GM18499 (cell line): ENCODE measurements around the gene LTC4S.
"Not testable (repeated sequence)": the region's sequence is repeated elsewhere in the genome, so short reads cannot be mapped to it uniquely, and the experiment has no call there.

Experiments
- ATAC-seq: cut with Tn5 transposase; IDR thresholded peaks from one replicate; pipeline ENCODE4 v1.9.1; 2021; ENCODE audit warnings: moderate number of reproducible peaks; ENCODE audit not compliant: insufficient read depth, unreplicated experiment

The LTC4S gene

DNA sequence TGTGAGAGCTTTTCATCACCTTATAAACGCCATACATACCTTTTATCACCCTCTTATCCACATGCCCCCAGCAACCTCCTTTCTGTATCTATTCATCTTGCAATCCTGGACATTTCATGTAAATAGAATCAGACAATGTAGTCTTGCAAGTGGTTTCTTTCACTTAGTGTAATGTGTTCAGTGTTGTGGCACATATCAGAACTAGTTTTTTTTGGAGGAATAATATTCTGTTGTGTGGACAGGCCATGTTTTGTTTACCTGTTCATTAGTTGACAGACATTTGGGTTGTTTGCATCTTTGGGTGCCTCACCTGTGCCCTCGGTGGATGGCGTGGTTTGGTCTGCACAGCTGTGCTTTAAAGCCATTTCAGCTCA is 28.3 kb downstream of the LTC4S start:
- no peak for ATAC-seq

DNA sequence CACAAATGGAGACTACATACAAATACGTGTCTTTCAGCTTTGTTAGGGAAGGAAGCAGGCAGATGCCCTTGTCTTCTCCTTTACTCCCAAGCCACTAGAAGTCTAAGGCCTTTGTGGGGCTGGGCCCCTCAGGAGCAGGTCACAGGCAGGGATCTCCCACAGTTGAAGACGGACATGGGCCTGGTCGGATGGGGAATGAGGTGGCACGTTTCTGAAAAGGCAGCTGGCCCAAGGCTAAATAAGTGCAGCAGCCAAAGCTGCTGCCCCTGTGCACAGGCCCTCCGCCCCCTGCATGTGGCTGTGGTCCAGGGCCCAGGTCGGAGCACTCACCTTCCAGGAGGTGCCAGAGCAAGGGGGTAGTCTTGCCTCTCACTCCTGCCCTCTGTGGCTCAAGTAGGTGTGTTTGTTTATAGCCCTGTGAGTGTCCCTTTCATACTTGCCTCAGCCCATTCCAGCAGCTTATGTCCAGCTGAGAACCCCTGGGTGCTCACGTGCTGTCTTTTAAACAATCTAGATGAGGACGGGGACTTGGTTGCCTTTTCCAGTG is 28.7 kb downstream of the LTC4S start:
- ATAC-seq, result no peak

DNA sequence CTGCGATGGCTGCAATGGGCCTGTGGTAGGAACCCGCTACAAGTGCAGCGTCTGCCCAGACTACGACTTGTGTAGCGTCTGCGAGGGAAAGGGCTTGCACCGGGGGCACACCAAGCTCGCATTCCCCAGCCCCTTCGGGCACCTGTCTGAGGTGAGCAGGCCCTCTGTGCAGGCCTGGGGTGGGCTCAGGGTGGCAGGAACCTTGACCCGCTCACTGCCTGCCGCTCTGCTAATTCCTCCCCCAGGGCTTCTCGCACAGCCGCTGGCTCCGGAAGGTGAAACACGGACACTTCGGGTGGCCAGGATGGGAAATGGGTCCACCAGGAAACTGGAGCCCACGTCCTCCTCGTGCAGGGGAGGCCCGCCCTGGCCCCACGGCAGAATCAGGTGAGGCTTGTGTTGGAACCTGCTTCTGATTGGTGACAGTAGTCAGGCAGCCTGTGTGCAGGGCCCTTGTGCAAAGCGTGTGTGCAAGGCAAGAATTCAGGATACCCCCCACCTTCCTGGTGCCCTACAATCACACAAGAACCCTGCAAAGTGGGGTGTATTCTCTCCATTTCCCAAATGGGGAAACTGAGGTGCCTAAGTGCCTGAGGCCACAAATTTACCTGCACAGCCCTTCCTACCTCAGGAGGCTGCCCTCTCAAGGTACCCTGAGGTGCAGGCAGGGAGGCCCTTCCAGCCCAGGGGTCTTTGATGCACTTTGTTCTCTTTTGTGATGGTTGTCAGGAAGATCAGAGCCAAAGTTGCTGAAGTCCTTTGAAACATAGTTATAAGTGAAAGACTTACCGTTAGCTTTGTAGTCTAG is 30.4 kb downstream of the LTC4S start:
- ATAC-seq, result no peak

DNA sequence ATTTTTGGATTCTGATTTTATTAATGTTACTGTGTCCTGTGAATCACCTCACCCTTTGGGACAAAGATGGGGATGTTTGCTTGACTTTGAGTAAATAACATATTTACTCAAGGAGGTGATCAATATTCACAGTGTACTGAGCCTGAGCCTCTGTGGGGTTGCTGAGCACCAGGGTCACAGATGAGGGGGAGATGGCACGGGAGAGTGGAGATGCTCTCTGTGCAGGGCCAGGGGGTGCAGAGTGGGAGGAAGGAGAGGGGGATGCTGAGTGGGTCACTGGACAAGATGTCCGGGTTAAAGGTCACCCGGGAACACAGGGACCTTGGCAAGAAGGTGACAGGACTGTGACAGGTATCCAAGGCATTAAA is 30.9 kb downstream of the LTC4S start:
- ATAC-seq, result no peak

DNA sequence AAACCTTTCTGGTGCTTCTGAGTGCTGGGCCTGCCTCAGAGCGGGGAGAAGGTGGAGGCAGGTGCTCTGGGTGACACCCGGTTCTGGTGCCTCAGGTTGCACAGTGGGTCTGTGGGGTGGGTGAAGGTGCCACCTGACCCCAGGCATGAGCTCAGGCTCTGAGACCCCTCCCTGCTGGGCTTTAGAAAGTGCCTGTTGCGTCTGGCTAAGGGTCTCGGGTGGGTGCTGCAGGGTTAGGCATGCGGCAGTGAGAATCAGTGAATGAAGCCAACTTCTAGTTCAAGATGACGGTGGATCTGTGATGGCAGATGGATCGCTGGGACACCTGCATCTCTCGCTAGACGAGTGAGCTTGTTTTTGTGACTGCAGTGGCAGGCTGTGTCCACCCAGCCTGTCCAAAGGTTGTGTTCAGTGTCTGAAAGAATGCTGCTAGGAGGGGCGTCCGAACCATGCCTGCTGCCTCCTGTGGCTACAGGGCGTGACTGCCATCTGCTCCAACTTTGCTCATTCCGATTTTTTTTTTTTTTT is 31.9 kb downstream of the LTC4S start:
- no peak for ATAC-seq

DNA sequence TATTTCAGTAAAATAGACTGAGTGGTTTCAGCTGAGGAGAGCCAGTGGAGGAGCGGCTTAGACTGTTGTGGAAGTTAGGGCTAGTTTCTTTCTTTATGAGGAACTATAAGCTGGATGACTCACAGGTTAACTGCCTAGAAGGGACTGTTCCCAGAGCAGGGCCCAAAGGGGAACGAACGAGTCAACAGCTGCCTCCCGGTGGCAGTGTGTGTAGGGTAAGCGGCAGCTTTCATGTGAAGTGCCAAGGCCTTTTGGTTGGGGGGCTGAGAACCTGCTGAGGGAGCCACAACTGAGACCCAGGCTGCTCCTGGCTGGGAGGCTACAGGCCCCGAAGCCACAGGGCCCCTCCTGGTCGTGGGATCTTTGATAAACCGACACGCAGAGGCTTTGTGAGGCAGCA is 33.9 kb downstream of the LTC4S start:
- ATAC-seq, result no peak

DNA sequence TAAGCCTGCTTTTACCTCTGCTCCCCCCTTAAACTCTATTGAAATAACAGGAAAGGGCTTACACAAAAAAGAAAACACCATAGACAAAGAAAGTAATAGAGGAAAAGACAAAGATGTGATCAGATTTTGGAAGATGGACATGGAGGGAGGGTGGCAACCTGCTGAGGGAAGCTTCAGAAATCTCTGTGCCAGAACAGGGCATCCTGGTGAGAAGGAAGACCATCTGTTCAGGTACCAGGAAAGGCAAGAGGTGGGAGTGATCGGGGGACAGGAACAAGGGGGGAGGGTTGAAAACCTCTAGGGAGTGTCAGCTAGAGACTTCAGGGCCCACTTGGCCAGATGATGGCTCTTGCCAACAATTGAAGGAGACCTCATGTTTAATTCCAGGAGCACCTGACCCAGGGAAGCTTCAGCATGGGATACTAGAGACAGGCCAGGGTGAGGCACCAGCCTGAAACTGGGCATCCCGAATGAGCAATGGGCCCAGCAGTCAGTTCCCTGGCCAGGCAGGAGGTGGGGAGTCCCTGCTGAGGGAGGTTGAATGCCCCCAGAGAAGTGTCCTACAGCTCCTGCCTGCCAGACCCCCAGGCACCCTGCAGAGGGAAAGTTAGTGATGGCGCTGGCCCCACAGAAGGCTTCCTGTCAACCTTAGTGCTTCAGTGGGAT is 35.1 kb downstream of the LTC4S start:
- no peak for ATAC-seq

DNA sequence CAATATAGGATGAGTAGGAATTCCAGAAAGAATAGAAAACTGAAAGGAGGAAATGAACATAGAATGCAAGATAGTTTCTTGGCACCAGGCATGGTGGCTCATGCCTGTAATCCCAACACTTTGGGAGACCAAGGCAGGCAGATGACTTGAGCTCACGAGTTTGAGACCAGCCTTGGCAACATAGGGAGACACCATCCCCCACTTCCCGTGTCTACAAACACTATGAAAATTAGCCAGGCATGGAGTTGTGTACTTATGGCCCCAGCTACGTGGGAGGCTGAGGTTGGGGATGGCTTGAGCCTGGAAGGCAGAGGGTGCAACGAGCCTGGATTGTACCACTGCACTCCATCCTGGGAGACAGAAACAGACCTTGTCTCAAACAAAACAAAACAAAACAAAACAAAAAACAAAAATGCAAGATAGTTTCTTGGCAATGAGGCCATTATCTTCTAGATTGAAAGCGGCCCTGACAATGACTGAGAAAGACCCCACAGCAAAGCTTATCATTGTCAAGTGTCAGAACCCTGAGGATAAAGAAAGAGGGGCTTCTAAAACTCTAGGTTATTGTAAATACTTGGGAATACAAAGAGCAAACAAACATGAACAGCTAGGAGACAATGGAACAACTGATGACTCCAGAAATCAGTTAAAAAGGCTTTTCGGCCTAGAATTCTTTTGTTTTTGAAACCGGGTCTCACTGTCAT is 36.1 kb downstream of the LTC4S start:
- no peak for ATAC-seq

DNA sequence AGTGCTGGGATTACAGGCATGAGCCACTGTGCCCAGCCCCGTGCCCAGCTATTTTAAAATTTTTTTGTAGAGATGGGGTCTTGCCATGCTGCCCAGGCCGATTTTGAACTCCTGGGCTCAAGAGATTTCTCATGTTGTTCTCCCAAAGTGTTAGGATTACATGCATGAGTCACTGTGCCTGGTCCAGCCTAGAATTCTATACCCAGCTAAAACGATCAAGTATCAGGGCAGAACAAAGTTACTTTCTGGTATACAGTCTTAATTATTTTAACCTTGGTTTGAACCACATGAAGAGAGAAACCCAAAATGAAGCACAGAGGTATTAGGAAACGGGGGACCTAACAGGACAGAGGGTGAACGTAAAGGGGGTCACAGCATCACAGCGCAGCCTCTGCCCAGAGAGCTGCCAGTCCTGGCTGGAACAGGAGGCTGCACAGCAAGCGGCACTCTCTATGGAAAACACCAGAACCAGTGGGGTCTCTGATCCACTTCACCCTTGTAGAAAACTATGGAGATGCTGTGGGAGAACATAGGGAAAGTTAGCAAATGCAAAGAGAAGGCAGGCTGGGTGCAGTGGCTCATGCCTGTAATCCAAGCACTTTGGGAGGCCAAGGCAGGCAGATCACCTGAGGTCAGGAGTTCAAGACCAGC is 37.2 kb downstream of the LTC4S start:
- ATAC-seq, result no peak

DNA sequence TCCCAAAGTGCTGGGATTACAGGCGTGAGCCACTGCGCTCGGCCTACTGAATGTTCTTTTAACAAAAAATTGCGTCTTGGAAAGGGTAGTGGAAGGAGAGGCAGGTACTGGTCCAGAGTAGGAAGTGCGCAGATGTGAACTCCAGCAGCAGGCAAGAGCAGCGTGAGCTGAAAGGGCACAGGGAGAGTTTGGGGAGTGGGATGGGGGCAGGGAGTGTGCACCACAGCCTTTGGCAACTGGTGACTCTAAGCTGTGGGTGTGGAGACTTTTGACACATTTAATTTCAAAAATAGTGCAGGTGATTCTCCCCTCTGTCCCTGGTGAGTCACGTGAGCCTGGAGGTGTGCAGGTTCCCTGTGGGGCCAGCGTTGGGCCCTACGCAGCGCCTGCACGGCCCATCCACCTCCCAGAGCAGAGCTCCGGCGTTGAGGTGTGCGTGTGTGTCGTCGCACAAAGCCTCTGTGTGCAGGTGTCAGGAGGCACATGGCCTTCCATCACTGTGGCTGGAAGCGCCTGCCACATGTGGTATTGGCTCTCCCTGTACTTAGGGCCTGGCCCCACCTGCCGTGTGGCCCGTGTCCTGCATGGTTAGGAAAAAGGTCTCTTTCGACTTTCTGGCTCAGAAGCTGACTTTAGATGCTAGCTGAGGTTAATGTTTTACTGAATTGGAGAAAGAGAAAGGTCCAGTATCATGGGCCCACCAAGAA is 38.4 kb downstream of the LTC4S start:
- no peak for ATAC-seq

DNA sequence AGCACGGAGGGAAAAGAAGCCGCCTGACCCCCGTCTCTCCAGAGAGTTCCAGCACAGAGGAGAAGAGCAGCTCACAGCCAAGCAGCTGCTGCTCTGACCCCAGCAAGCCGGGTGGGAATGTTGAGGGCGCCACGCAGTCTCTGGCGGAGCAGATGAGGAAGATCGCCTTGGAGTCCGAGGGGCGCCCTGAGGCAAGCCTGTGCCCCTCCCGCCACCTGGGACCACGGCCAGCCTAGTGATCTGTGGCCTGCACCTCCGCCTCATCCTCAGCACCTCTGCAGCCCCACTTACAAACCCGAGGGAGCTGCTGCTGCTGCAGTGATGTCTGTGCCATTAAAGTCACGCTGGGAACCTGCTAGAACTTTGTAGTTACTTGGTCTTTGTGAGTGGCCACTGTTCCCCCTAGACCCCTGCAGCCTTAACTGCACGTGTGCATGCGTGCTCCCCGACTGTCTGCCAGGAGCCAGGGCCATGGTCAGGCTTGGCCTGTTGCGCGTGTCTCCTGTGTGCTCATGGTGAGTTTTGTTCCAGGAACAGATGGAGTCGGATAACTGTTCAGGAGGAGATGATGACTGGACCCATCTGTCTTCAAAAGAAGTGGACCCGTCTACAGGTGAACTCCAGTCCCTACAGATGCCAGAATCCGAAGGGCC is 39.4 kb downstream of the LTC4S start:
- ATAC-seq, result no peak

DNA sequence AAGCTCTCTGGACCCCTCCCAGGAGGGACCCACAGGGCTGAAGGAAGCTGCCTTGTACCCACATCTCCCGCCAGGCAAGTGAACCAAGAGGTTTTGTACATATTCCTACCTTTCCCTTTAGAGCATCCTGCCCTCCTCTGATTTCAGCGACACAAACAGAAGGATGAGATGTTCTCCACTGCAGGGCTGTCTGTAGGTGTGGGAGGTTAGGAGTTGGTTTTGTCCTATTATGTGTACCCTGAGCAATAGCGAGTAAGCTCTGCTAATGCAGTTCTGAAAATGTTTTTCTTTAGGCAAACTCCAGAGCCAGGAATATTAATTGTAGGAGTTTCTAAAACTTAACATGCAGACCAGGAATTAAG is 39.9 kb downstream of the LTC4S start:
- no peak for ATAC-seq

DNA sequence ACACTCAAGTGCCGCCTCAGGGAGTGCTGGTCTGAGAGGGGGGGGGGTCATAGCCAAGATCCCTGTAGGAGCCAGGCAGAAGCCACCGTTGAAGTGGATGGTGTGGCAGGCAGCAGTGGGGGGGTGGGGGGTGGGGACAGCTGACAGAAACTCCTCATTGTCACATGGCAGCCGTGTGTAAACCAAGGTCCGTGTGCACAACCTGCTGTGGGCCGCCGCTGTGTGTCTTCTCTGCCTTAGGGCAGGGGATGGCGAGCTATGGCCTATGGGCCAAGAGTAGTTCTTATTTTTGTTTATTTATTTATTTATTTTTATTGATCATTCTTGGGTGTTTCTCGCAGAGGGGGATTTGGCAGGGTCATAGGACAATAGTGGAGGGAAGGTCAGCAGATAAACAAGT is 40.3 kb downstream of the LTC4S start:
- no peak for ATAC-seq

DNA sequence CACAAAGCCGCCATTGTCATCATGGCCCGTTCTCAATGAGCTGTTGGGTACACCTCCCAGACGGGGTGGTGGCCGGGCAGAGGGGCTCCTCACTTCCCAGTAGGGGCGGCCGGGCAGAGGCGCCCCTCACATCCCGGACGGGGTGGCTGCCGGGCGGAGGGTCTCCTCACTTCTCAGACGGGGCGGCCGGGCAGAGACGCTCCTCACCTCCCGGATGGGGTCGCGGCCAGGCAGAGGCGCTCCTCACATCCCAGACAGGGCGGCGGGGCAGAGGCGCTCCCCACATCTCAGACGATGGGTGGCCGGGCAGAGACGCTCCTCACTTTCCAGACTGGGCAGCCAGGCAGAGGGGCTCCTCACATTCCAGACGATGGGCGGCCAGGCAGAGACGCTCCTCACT is 41.1 kb downstream of the LTC4S start:
- not testable (repeated sequence) for ATAC-seq

DNA sequence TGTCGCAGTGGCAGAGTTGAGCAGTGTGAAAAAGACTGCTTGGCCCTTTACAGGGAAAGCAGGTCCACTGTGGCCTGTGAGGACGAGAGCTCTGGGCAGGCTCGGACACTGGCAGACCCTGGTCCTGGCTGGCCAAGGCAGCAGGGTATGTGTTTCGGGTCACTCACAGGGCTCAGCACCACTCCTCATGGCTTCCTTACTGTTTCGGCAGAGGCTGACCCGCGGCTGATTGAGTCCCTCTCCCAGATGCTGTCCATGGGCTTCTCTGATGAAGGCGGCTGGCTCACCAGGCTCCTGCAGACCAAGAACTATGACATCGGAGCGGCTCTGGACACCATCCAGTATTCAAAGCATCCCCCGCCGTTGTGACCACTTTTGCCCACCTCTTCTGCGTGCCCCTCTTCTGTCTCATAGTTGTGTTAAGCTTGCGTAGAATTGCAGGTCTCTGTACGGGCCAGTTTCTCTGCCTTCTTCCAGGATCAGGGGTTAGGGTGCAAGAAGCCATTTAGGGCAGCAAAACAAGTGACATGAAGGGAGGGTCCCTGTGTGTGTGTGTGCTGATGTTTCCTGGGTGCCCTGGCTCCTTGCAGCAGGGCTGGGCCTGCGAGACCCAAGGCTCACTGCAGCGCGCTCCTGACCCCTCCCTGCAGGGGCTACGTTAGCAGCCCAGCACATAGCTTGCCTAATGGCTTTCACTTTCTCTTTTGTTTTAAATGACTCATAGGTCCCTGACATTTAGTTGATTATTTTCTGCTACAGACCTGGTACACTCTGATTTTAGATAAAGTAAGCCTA is 42.6 kb downstream of the LTC4S start:
- no peak for ATAC-seq

DNA sequence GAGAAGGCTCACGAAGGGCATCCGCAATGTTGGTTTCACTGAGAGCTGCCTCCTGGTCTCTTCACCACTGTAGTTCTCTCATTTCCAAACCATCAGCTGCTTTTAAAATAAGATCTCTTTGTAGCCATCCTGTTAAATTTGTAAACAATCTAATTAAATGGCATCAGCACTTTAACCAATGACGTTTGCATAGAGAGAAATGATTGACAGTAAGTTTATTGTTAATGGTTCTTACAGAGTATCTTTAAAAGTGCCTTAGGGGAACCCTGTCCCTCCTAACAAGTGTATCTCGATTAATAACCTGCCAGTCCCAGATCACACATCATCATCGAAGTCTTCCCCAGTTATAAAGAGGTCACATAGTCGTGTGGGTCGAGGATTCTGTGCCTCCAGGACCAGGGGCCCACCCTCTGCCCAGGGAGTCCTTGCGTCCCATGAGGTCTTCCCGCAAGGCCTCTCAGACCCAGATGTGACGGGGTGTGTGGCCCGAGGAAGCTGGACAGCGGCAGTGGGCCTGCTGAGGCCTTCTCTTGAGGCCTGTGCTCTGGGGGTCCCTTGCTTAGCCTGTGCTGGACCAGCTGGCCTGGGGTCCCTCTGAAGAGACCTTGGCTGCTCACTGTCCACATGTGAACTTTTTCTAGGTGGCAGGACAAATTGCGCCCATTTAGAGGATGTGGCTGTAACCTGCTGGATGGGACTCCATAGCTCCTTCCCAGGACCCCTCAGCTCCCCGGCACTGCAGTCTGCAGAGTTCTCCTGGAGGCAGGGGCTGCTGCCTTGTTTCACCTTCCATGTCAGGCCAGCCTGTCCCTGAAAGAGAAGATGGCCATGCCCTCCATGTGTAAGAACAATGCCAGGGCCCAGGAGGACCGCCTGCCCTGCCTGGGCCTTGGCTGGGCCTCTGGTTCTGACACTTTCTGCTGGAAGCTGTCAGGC is 43.6 kb downstream of the LTC4S start:
- ATAC-seq, result no peak

DNA sequence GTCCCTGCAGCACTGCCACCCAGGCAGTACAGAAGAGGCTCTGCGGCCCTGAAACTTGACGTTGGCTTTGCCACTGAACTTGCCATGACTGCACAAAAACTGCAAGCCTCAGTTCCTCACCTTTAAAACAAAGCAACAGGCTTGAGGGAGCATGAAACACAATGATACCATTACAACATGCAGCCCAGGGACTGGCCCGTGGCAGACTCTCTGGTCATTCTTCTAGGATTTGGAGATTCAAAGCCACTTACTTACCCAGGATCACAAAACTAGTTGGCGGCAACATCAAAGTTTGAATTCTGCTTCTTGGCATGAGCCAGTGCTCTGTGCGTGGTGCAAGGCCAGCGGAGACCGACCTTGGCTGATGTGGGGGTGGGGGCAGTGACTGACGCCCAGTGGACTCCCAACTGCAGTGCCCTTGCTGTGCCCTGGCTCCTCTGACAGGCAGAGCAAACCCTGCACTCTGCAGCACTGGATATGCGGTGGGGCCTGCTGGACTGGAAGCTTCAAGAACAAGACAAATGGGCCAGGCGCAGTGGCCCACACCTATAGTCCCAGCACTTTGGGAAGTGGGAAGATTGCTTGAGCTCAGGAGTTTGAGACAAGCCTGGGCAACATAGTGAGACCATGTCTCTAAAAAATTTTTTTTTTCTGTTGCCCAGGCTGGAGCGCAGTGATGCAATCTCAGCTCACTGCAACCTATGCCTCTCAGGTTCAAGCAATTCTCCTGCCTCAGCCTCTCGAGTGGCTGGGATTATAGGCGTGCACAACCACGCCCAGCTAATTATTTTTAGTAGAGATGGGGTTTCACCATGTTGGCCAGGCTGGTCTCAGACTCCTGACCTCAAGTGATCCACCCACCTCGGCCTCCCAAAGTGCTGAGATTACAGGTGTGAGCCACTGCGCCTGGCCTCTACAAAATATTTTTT is 45.8 kb downstream of the LTC4S start:
- ATAC-seq, result no peak
